ENCODE results near the gene UPK2.

DNA sequence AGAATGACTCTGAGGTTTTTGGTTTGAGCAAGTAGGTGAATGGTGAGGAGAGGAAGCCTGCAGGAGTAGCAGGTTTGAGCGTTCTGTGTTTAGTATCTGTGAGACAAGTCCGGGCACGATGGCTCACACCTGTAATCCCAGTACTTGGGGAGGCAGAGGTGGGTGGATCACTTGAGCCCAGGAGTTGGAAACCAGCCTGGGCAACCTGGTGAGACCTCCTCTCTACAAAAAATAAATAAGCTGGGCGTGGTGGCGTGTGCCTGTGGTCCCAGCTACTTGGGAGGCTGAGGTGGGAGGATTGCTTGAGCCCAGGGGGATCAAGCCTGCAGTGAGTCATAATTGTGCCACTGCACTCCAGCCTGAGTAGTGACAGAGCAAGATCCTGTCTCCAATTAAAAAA is 32.2 kb downstream of the UPK2 start:
- TF ChIP-seq EZH2 (IDR thresholded peaks at IDR 0.05; ENCODE audit: insufficient read depth, poor library complexity, severe bottlenecking) (no peak), EZH2phosphoT487 (IDR thresholded peaks at IDR 0.05; ENCODE audit: insufficient read depth, low read depth) (no peak)
